Fibroblast of villous mesenchyme (primary cell): Measurements from ENCODE around the gene ZNF681. TPM values are rescaled to one million over a fixed set of nuclear protein-coding genes. Genes with fewer than 3 reads are reported as not detected.

Source experiments
- DNase-seq: peaks from one replicate; pipeline ENCODE4 v3.0.0-alpha.2; 2010; ENCODE audit warnings: low read depth
- H3K4me3 ChIP-seq: 2 replicates; pipeline ENCODE4 v1.5.1; 2011; ENCODE audit warnings: low read depth, mild to moderate bottlenecking, low read length
- CTCF ChIP-seq: IDR thresholded peaks from 2 replicates; pipeline ENCODE4 v1.5.1; 2012; ENCODE audit warnings: low read depth, mild to moderate bottlenecking, low read length; ENCODE audit not compliant: insufficient read depth
- total RNA-seq: library from RNA; depleted of rRNA; stranded (reverse); fragments of >200 nt; gene quantifications from 2 replicates; pipeline ENCODE4 v1.2.3, GENCODE V29; 2012

ZNF681 gene
- total RNA-seq, 1 donor: 0.43 TPM

- no peak for TF ChIP-seq CTCF
- H3K4me3 ChIP-seq: no peak overlapping the region
- DNase-seq: no peak
These were observed 40.6 kb upstream of the ZNF681 start for GRCh38 chr19:23799321-23799720.

- no peak overlapping the region for H3K4me3 ChIP-seq
- DNase-seq: no peak
- TF ChIP-seq CTCF: no peak
These were observed 36.8 kb upstream of the ZNF681 start for GRCh38 chr19:23795462-23795861.

- no peak overlapping the region for H3K4me3 ChIP-seq
- DNase-seq: no peak
- TF ChIP-seq CTCF: no peak
These were observed 34.1 kb upstream of the ZNF681 start for GRCh38 chr19:23792784-23793183.

- no peak for DNase-seq
- TF ChIP-seq CTCF: no peak
- no peak overlapping the region for H3K4me3 ChIP-seq
These were observed 32.2 kb upstream of the ZNF681 start for GRCh38 chr19:23790641-23791488.

GRCh38 chr19:23789246-23789645 lies 30.6 kb upstream of the ZNF681 start:
- H3K4me3 ChIP-seq: no peak overlapping the region
- no peak for TF ChIP-seq CTCF
- DNase-seq: no peak

- no peak for DNase-seq
- H3K4me3 ChIP-seq: no peak overlapping the region
- TF ChIP-seq CTCF: no peak
These were observed 29.7 kb upstream of the ZNF681 start for GRCh38 chr19:23788411-23788810.

- H3K4me3 ChIP-seq: no peak overlapping the region
- DNase-seq: peak; percentile 74
- no peak for TF ChIP-seq CTCF
These were observed 28.4 kb upstream of the ZNF681 start for GRCh38 chr19:23787106-23787505.
